ENCODE results near the gene TULP4.

DNA sequence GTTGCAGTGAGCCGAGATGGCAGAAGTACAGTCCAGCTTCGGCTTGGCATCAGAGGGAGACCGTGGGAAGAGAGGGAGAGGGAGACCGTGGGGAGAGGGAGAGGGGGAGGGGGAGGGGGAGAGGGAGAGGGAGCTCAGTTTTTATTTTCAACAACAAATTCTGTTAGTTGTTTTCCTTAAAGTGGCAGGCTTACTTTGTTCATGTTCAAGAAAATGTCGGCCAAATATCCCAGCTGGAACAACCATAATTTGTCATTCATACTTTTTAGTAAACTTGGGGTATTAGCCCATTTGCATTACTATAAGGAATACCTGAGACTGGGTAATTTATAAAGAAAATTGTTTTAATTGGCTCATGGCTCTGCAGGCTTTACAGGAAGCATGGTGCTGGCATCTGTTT lies 2.5 kb upstream of the TULP4 start:
- TF ChIP-seq, protein P1, sequence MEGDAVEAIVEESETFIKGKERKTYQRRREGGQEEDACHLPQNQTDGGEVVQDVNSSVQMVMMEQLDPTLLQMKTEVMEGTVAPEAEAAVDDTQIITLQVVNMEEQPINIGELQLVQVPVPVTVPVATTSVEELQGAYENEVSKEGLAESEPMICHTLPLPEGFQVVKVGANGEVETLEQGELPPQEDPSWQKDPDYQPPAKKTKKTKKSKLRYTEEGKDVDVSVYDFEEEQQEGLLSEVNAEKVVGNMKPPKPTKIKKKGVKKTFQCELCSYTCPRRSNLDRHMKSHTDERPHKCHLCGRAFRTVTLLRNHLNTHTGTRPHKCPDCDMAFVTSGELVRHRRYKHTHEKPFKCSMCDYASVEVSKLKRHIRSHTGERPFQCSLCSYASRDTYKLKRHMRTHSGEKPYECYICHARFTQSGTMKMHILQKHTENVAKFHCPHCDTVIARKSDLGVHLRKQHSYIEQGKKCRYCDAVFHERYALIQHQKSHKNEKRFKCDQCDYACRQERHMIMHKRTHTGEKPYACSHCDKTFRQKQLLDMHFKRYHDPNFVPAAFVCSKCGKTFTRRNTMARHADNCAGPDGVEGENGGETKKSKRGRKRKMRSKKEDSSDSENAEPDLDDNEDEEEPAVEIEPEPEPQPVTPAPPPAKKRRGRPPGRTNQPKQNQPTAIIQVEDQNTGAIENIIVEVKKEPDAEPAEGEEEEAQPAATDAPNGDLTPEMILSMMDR (IDR thresholded peaks at IDR 0.05), result no peak
- TF ChIP-seq POLR2A (IDR thresholded peaks at IDR 0.05; ENCODE audit: low read length), result no peak
